Sigmoid colon (tissue), 4 donors: ENCODE data around the gene TMEM129.

Experiments
- EP300 ChIP-seq, 4 donors: sonication (generic); formaldehyde crosslinking; IDR thresholded peaks; one replicate each; pipeline ENCODE4 v1.6.1; 2017; ENCODE audit warnings: antibody characterized with exemption in 4 of 4
- POLR2A ChIP-seq, 2 donors: fragments of 450-650 bp; IDR thresholded peaks; one replicate each; pipeline ENCODE4 v1.6.1; 2016; ENCODE audit warnings: antibody characterized with exemption in 2 of 2, mild to moderate bottlenecking in 2 of 2, moderate library complexity in 2 of 2
- POLR2AphosphoS5 ChIP-seq, 4 donors: sonication (generic); formaldehyde crosslinking; IDR thresholded peaks; one replicate each; pipeline ENCODE4 v1.6.1; 2017; ENCODE audit warnings: antibody characterized with exemption in 4 of 4
- TF ChIP-seq, protein P1 (sequence below), 4 experiments: fragments of 450-650 bp in 3 of 4; fragments of 200-600 bp in 1 of 4; IDR thresholded peaks; one replicate each; pipeline ENCODE4 v1.5.1; 2016 to 2019; ENCODE audit warnings: antibody characterized with exemption in 4 of 4, mild to moderate bottlenecking in 3 of 4, moderate library complexity in 2 of 4

DNA sequence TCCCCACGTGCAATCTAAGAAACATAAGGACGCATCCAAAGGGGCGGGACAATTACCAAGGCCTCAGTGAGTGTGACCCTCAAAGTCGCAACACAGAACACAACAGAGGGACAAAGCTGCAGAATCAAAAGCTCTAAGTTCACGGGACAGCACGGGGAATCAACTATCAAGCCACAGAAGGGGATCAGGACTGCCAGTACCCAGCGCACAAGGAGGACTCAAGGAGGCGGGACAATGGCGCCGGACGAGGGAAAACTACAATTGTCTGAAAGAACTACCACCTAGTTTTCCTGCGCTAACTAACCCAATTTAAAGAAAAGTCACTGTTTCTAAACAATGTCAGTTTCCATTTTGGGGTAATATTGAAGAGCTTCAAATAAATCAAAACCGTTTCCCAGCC, 38.3 kb downstream of the TMEM129 start:
- TF ChIP-seq, protein P1, sequence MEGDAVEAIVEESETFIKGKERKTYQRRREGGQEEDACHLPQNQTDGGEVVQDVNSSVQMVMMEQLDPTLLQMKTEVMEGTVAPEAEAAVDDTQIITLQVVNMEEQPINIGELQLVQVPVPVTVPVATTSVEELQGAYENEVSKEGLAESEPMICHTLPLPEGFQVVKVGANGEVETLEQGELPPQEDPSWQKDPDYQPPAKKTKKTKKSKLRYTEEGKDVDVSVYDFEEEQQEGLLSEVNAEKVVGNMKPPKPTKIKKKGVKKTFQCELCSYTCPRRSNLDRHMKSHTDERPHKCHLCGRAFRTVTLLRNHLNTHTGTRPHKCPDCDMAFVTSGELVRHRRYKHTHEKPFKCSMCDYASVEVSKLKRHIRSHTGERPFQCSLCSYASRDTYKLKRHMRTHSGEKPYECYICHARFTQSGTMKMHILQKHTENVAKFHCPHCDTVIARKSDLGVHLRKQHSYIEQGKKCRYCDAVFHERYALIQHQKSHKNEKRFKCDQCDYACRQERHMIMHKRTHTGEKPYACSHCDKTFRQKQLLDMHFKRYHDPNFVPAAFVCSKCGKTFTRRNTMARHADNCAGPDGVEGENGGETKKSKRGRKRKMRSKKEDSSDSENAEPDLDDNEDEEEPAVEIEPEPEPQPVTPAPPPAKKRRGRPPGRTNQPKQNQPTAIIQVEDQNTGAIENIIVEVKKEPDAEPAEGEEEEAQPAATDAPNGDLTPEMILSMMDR (IDR thresholded peaks at IDR 0.05): no peak
- TF ChIP-seq POLR2AphosphoS5 (IDR thresholded peaks at IDR 0.05) (no peak), POLR2A (IDR thresholded peaks at IDR 0.05) (no peak), EP300 (IDR thresholded peaks at IDR 0.05) (no peak)
